Renal cortical epithelial cell (primary cell): ENCODE data around the gene PSMB5. TPM values are rescaled to one million over a fixed set of nuclear protein-coding genes. Genes with fewer than 3 reads are reported as not detected.

Source experiments
- total RNA-seq: library from RNA; depleted of rRNA; stranded (reverse); fragments of >200 nt; gene quantifications from 2 replicates; pipeline ENCODE4 v1.2.3, GENCODE V29; 2014

The PSMB5 gene
- total RNA-seq, 1 donor from 2014 or later = 167 TPM

Other genes starting within 250 kb of the PSMB5 start
- 12.7 and 18.4 TPM in 2 replicates for gene SLC7A7, start 219.5 kb downstream of the PSMB5 start, total RNA-seq
- gene MRPL52, start 205.0 kb downstream of the PSMB5 start, total RNA-seq = 17.1 and 61.1 TPM in 2 replicates
- 180 and 295 TPM in 2 replicates for gene MMP14, start 198.3 kb downstream of the PSMB5 start, total RNA-seq
- gene LRP10, start 163.2 kb downstream of the PSMB5 start, total RNA-seq = 71.9 and 268 TPM in 2 replicates
- gene REM2, start 151.7 kb downstream of the PSMB5 start, total RNA-seq = under 0.01 and 0.20 TPM in 2 replicates
- 127 and 148 TPM in 2 replicates for gene RBM23, start 115.8 kb downstream of the PSMB5 start, total RNA-seq
- 74.3 and 78.0 TPM in 2 replicates for gene PRMT5, start 105.5 kb downstream of the PSMB5 start, total RNA-seq
- gene HAUS4, start 77.8 kb downstream of the PSMB5 start, total RNA-seq = 17.2 and 36.8 TPM in 2 replicates
- 161 and 189 TPM in 2 replicates for gene AJUBA, start 52.3 kb downstream of the PSMB5 start, total RNA-seq
- gene C14orf93, start 24.8 kb downstream of the PSMB5 start, total RNA-seq = 6.3 and 16.2 TPM in 2 replicates
- not detected in 2 replicates for gene PSMB11, start 7.3 kb upstream of the PSMB5 start, total RNA-seq
- 3.5 and 6.1 TPM in 2 replicates for gene CDH24, start 22.6 kb upstream of the PSMB5 start, total RNA-seq
- 34.0 and 103 TPM in 2 replicates for gene ACIN1, start 60.2 kb upstream of the PSMB5 start, total RNA-seq
- gene C14orf119, start 60.6 kb upstream of the PSMB5 start, total RNA-seq = 61.6 and 71.0 TPM in 2 replicates
- gene CIROP, start 70.1 kb upstream of the PSMB5 start, total RNA-seq = not detected in 2 replicates
- not detected in 2 replicates for gene CEBPE, start 84.4 kb upstream of the PSMB5 start, total RNA-seq
- gene SLC7A8, start 148.8 kb upstream of the PSMB5 start, total RNA-seq = under 0.01 and 1.1 TPM in 2 replicates
- 0.35 TPM in 1 of 2 replicates, not detected in the other for gene RNF212B, start 203.0 kb upstream of the PSMB5 start, total RNA-seq